ENCODE measurements around the gene ISG20L2. TPM values are rescaled to one million over a fixed set of nuclear protein-coding genes. Genes with fewer than 3 reads are reported as not detected.

Gene ISG20L2
- total RNA-seq, 1 donor from 2014 or later: 12.4 TPM

- intact Hi-C loops (cut with DNase I): loop anchor here (1.0 to 5.0 kb wide), 3 partner anchors 18 to 221 kb away; no protein-coding TSS in a partner anchor
- DNase-seq (ENCODE audit: low spot score): no peak
Measured at GRCh38 chr1:156677616-156678596, 50.7 kb downstream of the ISG20L2 start.

- peak; percentile 89 for DNase-seq (ENCODE audit: low spot score)
- intact Hi-C loops (cut with DNase I): loop anchor here (1.0 to 5.0 kb wide), 2 partner anchors 17 to 220 kb away; no protein-coding TSS in a partner anchor
Measured at GRCh38 chr1:156676820-156677615, 51.5 kb downstream of the ISG20L2 start, which contains the start of gene NES. Gene NES, minus strand, starts transcription at chr1:156677407. Its CDS starts 143 bp downstream, at chr1:156677264.

GRCh38 chr1:156676114-156676819 lies 52.3 kb downstream of the ISG20L2 start:
- intact Hi-C loops (cut with DNase I): loop anchor here (5.0 kb wide), 1 partner anchor 219 kb away; no protein-coding TSS in a partner anchor
- no peak for DNase-seq (ENCODE audit: low spot score)

DNA sequence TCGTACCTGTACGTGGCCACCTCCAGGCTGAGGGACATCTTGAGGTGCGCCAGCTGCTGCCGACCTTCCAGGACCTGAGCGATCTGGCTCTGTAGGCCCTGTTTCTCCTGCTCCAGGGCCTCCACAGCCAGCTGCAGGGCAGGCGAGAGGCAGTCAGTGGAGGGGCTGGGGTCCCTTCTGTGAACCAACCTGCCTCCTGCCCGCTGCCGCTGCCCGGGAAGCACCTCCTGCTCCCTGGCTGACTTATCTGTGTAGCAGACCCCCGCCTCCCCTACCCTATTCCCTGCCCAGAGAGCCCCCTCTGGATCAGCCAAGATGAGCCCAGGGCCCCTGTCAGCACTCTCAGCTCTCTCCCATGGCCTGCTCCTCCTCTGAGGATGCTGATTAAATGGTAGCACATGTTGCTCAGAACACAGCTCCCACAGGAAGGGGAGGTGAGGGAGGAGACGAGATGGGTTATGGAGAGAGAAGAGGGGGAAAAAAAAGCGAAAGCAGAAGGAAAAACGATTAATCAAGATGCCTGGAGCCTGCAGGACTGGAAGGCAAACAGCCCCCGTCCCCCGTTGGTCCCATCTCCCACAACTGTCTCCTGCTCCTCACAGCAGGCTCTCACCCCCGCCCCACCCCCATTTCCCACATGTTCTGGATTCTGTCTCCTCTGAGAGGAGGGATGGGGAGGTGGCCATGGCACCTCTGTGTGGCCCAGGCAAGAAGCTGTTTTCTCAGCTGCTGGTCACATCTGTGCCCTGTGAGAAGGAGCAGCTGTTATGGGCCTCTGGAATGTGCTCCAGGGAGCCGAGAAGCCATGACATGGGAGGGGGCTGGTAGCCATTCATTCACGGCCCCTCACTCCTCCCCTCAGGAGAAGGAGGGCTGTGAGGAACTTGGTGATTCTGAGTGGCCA lies 53.1 kb downstream of the ISG20L2 start:
- intact Hi-C loops (cut with DNase I): loop anchor here (5.0 kb wide), 1 partner anchor 218 kb away; no protein-coding TSS in a partner anchor
- no peak for DNase-seq (ENCODE audit: low spot score)

DNA sequence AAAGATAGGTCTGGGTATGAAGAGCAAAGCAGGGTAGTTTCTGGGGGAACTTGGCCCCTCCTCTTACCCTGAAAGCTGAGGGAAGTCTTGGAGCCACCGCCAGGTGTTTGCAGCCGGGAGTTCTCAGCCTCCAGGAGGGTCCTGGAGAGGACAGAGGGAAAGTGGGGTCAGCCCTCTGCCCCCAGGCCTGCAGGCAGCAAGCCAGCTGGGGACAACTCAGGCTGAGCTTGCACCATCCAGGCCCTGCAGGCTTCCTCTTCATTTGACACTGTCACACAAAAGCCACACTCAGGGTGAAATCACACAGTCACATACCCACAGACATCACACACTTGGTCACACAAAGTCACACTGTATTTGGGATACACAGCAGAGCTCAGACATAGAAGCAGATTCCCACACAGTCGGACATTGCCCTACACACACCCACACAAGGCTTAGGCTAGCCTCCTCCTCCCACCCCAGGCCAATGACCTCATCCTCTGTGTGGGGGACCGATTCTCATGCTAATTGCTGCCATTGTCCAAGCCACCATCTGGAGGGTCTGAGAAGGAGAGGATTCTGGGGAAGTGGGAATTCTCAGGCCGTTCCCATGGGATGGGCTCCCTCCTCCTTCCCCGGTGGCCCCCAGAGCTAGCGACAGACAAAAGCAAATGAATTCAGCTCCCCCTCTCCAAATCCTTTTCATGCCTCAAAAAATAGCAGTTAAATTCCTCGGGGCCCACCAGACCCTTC lies 55.0 kb downstream of the ISG20L2 start:
- DNase-seq (ENCODE audit: low spot score): no peak

More for the DNA sequence above, 55.0 kb downstream of the ISG20L2 start:
- intact Hi-C loops (cut with DNase I): no loop called here

Other genes starting within 250 kb of the ISG20L2 start
- gene MEF2D, start 228.0 kb downstream of the ISG20L2 start, total RNA-seq: 93.1 TPM
- 0.16 TPM for gene IQGAP3, start 156.2 kb downstream of the ISG20L2 start, total RNA-seq
- gene TTC24, start 149.0 kb downstream of the ISG20L2 start, total RNA-seq: not detected
- 91.4 TPM for gene NAXE, start 137.0 kb downstream of the ISG20L2 start, total RNA-seq
- gene GPATCH4, start 127.3 kb downstream of the ISG20L2 start, total RNA-seq: 15.5 TPM
- 0.43 TPM for gene HAPLN2, start 109.4 kb downstream of the ISG20L2 start, total RNA-seq
- gene BCAN, start 86.6 kb downstream of the ISG20L2 start, total RNA-seq: 0.16 TPM
- 699 TPM for gene NES, start 51.4 kb downstream of the ISG20L2 start, total RNA-seq
- 3.7 TPM for gene CRABP2, start 23.2 kb downstream of the ISG20L2 start, total RNA-seq
- gene METTL25B, start 297 bp downstream of the ISG20L2 start, total RNA-seq: 14.7 TPM
- 66.1 TPM for gene MRPL24, start 12.3 kb upstream of the ISG20L2 start, total RNA-seq
- gene HDGF, start 22.9 kb upstream of the ISG20L2 start, total RNA-seq: 131 TPM
- 44.5 TPM for gene PRCC, start 38.8 kb upstream of the ISG20L2 start, total RNA-seq
- 1.4 TPM for gene SH2D2A, start 88.1 kb upstream of the ISG20L2 start, total RNA-seq
- gene INSRR, start 130.4 kb upstream of the ISG20L2 start, total RNA-seq: 0.24 TPM
- gene NTRK1, start 132.1 kb upstream of the ISG20L2 start, total RNA-seq: 1.4 TPM
- gene PEAR1, start 165.0 kb upstream of the ISG20L2 start, total RNA-seq: 5.6 TPM
- gene LRRC71, start 191.9 kb upstream of the ISG20L2 start, total RNA-seq: not detected

Data from cardiac septum (tissue), 1 donor.